ENCODE measurements around the gene FADS6. TPM values are rescaled to one million over a fixed set of nuclear protein-coding genes. Genes with fewer than 3 reads are reported as not detected.

Gene FADS6
- polyA plus RNA-seq, 3 donors: not detected

DNA sequence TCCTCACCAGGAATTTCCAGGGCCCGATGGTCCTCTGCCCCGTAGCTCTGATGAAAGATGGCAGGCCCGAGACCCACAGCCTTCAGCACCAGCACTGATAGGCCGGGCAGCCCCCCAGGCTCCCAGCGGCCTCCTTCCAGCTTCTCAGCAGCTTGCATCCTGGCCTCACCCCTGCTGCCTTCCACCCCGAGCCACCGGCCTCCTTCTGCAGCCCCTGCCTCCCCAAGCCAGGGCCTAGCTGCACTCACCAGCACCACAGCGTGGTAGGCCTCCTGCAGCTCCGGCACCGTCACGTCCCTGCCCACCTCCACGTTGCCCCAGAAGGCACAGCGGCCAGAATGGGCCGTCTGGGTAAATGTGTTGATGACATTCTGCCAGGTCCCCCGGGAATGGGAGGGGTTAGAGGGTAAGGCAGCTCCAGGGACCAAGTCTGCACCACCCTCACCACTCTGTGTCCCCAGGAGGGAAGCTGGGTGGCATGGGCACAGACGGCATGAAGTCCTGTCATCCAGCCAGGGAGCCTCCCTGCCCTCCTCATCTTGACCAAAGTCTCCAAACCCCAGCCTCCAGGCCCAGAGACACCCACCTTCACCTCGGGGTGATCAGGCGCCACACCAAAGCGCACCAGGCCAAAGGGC lies 27.1 kb downstream of the FADS6 start:
- TF ChIP-seq, protein P1, sequence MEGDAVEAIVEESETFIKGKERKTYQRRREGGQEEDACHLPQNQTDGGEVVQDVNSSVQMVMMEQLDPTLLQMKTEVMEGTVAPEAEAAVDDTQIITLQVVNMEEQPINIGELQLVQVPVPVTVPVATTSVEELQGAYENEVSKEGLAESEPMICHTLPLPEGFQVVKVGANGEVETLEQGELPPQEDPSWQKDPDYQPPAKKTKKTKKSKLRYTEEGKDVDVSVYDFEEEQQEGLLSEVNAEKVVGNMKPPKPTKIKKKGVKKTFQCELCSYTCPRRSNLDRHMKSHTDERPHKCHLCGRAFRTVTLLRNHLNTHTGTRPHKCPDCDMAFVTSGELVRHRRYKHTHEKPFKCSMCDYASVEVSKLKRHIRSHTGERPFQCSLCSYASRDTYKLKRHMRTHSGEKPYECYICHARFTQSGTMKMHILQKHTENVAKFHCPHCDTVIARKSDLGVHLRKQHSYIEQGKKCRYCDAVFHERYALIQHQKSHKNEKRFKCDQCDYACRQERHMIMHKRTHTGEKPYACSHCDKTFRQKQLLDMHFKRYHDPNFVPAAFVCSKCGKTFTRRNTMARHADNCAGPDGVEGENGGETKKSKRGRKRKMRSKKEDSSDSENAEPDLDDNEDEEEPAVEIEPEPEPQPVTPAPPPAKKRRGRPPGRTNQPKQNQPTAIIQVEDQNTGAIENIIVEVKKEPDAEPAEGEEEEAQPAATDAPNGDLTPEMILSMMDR (IDR thresholded peaks at IDR 0.05): no peak
- Histone ChIP-seq H3K4me2 (replicated peaks; ENCODE audit: extremely low read depth, low read length, poor library complexity, severe bottlenecking) (no peak overlapping the region), H3K9me3 (replicated peaks in 1 of 2; ENCODE audit: control insufficient read depth in 1 of 2, insufficient read depth in 1 of 2, low read length in 2 of 2) (no peaks in the 10 kb centered on the region), H3K4me1 (ENCODE audit: control insufficient read depth in 1 of 2, insufficient read depth in 2 of 2, low read length in 2 of 2) (peaks cover 7 to 10% of the 10 kb centered on the region in 2 donors), H3K4me3 (replicated peaks in 1 of 3; ENCODE audit: low read depth in 2 of 3, low read length in 3 of 3) (no peak overlapping the region), H3K27me3 (ENCODE audit: control insufficient read depth in 2 of 2, insufficient read depth in 2 of 2, low read length in 2 of 2) (peaks cover 4 to 13% of the 10 kb centered on the region in 2 donors), H2AFZ (ENCODE audit: insufficient read depth, low read depth, low read length, poor library complexity, severe bottlenecking) (no peak overlapping the region), H3K36me3 (replicated peaks in 1 of 2; ENCODE audit: control insufficient read depth in 1 of 2, insufficient read depth in 2 of 2, low read length in 2 of 2) (no peaks in the 10 kb centered on the region), H4K20me1 (ENCODE audit: insufficient read depth, low read length) (no peaks in the 10 kb centered on the region), H3K79me2 (ENCODE audit: insufficient read depth, low read length) (no peaks in the 10 kb centered on the region), H3K9ac (ENCODE audit: insufficient read depth, low read length, poor library complexity, severe bottlenecking) (no peak overlapping the region), H3K27ac (ENCODE audit: low read depth in 1 of 2, low read length in 2 of 2) (no peak overlapping the region)
- Mint-ChIP-seq H3K27ac (no peak overlapping the region), H3K4me1 (peaks cover 12% of the 10 kb centered on the region), H3K4me3 (no peak overlapping the region), H3K36me3 (peaks cover 19 to 21% of the 10 kb centered on the region in 2 donors), H3K9me3 (peaks cover 0 to 9% (median 0%) of the 10 kb centered on the region in 7 donors), H3K27me3 (ENCODE audit: low read depth in 3 of 3) (peaks cover 15 to 26% (median 23%) of the 10 kb centered on the region in 3 donors)
- DNase-seq: no peak
- WGBS (ENCODE audit: insufficient coverage): 81% methylated on average over 8 of the region's 19 CpGs
- intact Hi-C loops (cut with micrococcal nuclease): loop anchor here (10.0 kb wide), 3 partner anchors 202 to 492 kb away; no protein-coding TSS in a partner anchor

DNA sequence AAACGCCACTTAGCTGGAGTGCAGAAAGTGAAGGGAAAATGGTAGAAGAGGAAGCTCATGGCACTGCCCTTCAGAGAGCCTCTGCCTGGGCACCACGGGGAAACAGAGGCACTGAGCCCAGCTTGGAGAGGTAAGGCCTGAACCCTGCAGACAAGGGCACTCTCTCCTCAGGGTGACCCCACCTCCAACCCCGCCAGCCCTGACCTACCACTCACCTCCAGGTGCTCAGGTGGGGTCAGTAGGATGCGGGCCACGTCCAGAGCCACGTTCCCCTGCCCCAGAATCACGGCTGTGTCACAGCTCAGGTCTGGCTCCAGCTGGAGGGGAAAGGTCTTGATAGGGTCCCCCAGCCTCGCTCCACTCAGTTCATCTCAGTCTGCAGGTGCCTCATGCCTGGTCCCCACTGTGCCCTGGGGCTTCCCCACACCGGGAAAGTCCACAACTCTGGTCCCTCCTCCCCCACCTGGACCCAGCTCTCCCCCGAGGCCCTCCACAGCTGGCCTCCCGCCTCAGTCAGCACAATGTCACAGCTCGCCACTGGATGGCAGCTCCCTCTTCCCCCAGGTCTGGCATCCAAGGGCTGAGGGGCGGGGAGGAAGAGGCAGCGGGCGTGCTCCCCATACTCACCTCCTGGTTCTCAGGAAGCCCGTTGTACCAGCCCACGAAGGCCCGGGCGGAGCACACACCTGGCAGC lies 27.8 kb downstream of the FADS6 start:
- H3K9me3 Mint-ChIP-seq: peaks cover 0 to 13% (median 0%) of the 10 kb centered on the region in 7 donors
- H3K36me3 Mint-ChIP-seq: peaks cover 16 to 19% of the 10 kb centered on the region in 2 donors
- TF ChIP-seq, protein P1 (IDR thresholded peaks at IDR 0.05): no peak
- no peak overlapping the region for H3K4me3 Mint-ChIP-seq
- Histone ChIP-seq H3K9me3 (replicated peaks in 1 of 2; ENCODE audit: control insufficient read depth in 1 of 2, insufficient read depth in 1 of 2, low read length in 2 of 2) (no peaks in the 10 kb centered on the region), H3K4me3 (replicated peaks in 1 of 3; ENCODE audit: low read depth in 2 of 3, low read length in 3 of 3) (no peak overlapping the region), H3K27ac (ENCODE audit: low read depth in 1 of 2, low read length in 2 of 2) (no peak overlapping the region), H3K9ac (ENCODE audit: insufficient read depth, low read length, poor library complexity, severe bottlenecking) (no peak overlapping the region), H4K20me1 (ENCODE audit: insufficient read depth, low read length) (no peaks in the 10 kb centered on the region), H3K4me1 (ENCODE audit: control insufficient read depth in 1 of 2, insufficient read depth in 2 of 2, low read length in 2 of 2) (peaks cover 13 to 17% of the 10 kb centered on the region in 2 donors), H3K27me3 (ENCODE audit: control insufficient read depth in 2 of 2, insufficient read depth in 2 of 2, low read length in 2 of 2) (peaks cover 10 to 19% of the 10 kb centered on the region in 2 donors), H3K4me2 (replicated peaks; ENCODE audit: extremely low read depth, low read length, poor library complexity, severe bottlenecking) (no peak overlapping the region), H3K36me3 (replicated peaks in 1 of 2; ENCODE audit: control insufficient read depth in 1 of 2, insufficient read depth in 2 of 2, low read length in 2 of 2) (no peaks in the 10 kb centered on the region), H3K79me2 (ENCODE audit: insufficient read depth, low read length) (no peaks in the 10 kb centered on the region), H2AFZ (ENCODE audit: insufficient read depth, low read depth, low read length, poor library complexity, severe bottlenecking) (no peak overlapping the region)
- 82% methylated on average over 10 of the region's 19 CpGs for WGBS (ENCODE audit: insufficient coverage)
- no peak overlapping the region for H3K27ac Mint-ChIP-seq
- peaks cover 17% of the 10 kb centered on the region for H3K4me1 Mint-ChIP-seq
- H3K27me3 Mint-ChIP-seq (ENCODE audit: low read depth in 3 of 3): peaks cover 20 to 32% (median 29%) of the 10 kb centered on the region in 3 donors
- DNase-seq: no peak
- intact Hi-C loops (cut with micrococcal nuclease): loop anchor here (2.0 to 10.0 kb wide), 4 partner anchors 75 to 491 kb away; no protein-coding TSS in a partner anchor

All from CD14-positive monocyte (primary cell).